DOHH2 (cell line): ENCODE data around the gene DGKD.

Experiments
- CTCF ChIP-seq: fragments of 200-600 bp; sonication (generic); IDR thresholded peaks from one replicate; pipeline ENCODE4 v1.5.1; 2014; ENCODE audit warnings: antibody characterized with exemption, mild to moderate bottlenecking, low read depth, low read length; ENCODE audit not compliant: poor library complexity, severe bottlenecking
- EZH2phosphoT487 ChIP-seq: fragments of 200-600 bp; sonication (generic); IDR thresholded peaks from 2 replicates; pipeline ENCODE4 v1.6.1; 2017; ENCODE audit warnings: borderline replicate concordance, mild to moderate bottlenecking, antibody characterized with exemption, low read length, moderate library complexity, mixed read lengths

- TF ChIP-seq CTCF (no peak), EZH2phosphoT487 (no peak)
Measured at GRCh38 chr2:233307565-233307964, 46.7 kb upstream of the DGKD start, which contains the start of gene SAG.
